SK-N-SH treated with all-trans-retinoic acid at 6 μM for 48 hours (cell line): ENCODE data around the gene CST11.

ENCODE experiments used
- ATAC-seq: fragments of 200-7000 bp; cut with Tn5 transposase; 3 replicates; pipeline ENCODE4 v1.9.1; 2020; ENCODE audit warnings: mild to moderate bottlenecking, moderate library complexity
- ARNTL ChIP-seq: fragments of 450-650 bp; formaldehyde crosslinking; IDR thresholded peaks from 2 replicates; pipeline ENCODE4 v1.5.0; 2020; ENCODE audit warnings: low read depth, mild to moderate bottlenecking, moderate library complexity, borderline replicate concordance
- BACH2 ChIP-seq: fragments of 250-450 bp; sonication (Bioruptor Pico); IDR thresholded peaks from 2 replicates; pipeline ENCODE4 v1.9.0; 2021; ENCODE audit warnings: mild to moderate bottlenecking, borderline replicate concordance
- CREB5 ChIP-seq: fragments of 250-450 bp; sonication (Bioruptor Pico); IDR thresholded peaks from 2 replicates; pipeline ENCODE4 v1.5.1; 2020; ENCODE audit warnings: low read depth, mild to moderate bottlenecking, moderate library complexity
- CSDC2 ChIP-seq: fragments of 250-450 bp; sonication (Bioruptor Pico); IDR thresholded peaks from 2 replicates; pipeline ENCODE4 v1.5.0; 2020; ENCODE audit warnings: mild to moderate bottlenecking, moderate library complexity
- CSRNP3 ChIP-seq: fragments of 250-450 bp; sonication (Bioruptor Pico); IDR thresholded peaks from 2 replicates; pipeline ENCODE4 v1.5.1; 2021; ENCODE audit warnings: mild to moderate bottlenecking, moderate library complexity
- ESRRG ChIP-seq: fragments of 250-450 bp; sonication (Bioruptor Pico); IDR thresholded peaks from 2 replicates; pipeline ENCODE4 v1.6.1; 2021; ENCODE audit warnings: mild to moderate bottlenecking
- GLIS3 ChIP-seq: fragments of 250-450 bp; sonication (Bioruptor Pico); IDR thresholded peaks from 2 replicates; pipeline ENCODE4 v1.5.0; 2020; ENCODE audit warnings: mild to moderate bottlenecking, moderate library complexity
- ISL1 ChIP-seq: fragments of 250-450 bp; sonication (Bioruptor Pico); IDR thresholded peaks from 2 replicates; pipeline ENCODE4 v2.1.2; 2022; ENCODE audit warnings: mild to moderate bottlenecking, moderate library complexity
- OSR1 ChIP-seq: fragments of 250-450 bp; sonication (Bioruptor Pico); IDR thresholded peaks from 2 replicates; pipeline ENCODE4 v1.8.0; 2022; ENCODE audit warnings: moderate library complexity, mild to moderate bottlenecking, inconsistent platforms
- PATZ1 ChIP-seq: fragments of 250-450 bp; sonication (Bioruptor Pico); IDR thresholded peaks from 2 replicates; pipeline ENCODE4 v1.8.0; 2020; ENCODE audit warnings: mild to moderate bottlenecking, moderate library complexity, borderline replicate concordance
- PPARA ChIP-seq: fragments of 250-450 bp; sonication (Bioruptor Pico); IDR thresholded peaks from 2 replicates; pipeline ENCODE4 v1.5.0; 2020; ENCODE audit warnings: mild to moderate bottlenecking, borderline replicate concordance
- RARB ChIP-seq: fragments of 250-450 bp; sonication (Bioruptor Pico); IDR thresholded peaks from 2 replicates; pipeline ENCODE4 v1.8.0; 2021; ENCODE audit warnings: mild to moderate bottlenecking, moderate library complexity
- SNAI2 ChIP-seq: fragments of 250-450 bp; sonication (Bioruptor Pico); IDR thresholded peaks from 2 replicates; pipeline ENCODE4 v1.5.0; 2020; ENCODE audit warnings: mild to moderate bottlenecking, moderate library complexity
- TCF4 ChIP-seq: fragments of 250-450 bp; sonication (Bioruptor Pico); IDR thresholded peaks from 2 replicates; pipeline ENCODE4 v1.8.0; 2021; ENCODE audit warnings: mild to moderate bottlenecking, moderate library complexity, borderline replicate concordance
- TOX ChIP-seq: fragments of 250-450 bp; sonication (Bioruptor Pico); IDR thresholded peaks from 2 replicates; pipeline ENCODE4 v1.8.0; 2021; ENCODE audit warnings: mild to moderate bottlenecking, moderate library complexity, borderline replicate concordance
- ZFP3 ChIP-seq: fragments of 250-450 bp; sonication (Bioruptor Pico); IDR thresholded peaks from 2 replicates; pipeline ENCODE4 v1.5.0; 2020; ENCODE audit warnings: mild to moderate bottlenecking, moderate library complexity
- ZFP30 ChIP-seq: fragments of 450-650 bp; formaldehyde crosslinking; IDR thresholded peaks from 2 replicates; pipeline ENCODE4 v1.5.0; 2022; ENCODE audit warnings: mild to moderate bottlenecking, moderate library complexity
- ZNF565 ChIP-seq: fragments of 450-650 bp; formaldehyde crosslinking; conservative IDR thresholded peaks from 2 replicates; pipeline ENCODE4 v1.5.0; 2020; ENCODE audit warnings: low read depth, mild to moderate bottlenecking, moderate library complexity
- ZNF70 ChIP-seq: fragments of 450-650 bp; formaldehyde crosslinking; IDR thresholded peaks from 2 replicates; pipeline ENCODE4 v1.5.0; 2020; ENCODE audit warnings: mild to moderate bottlenecking, moderate library complexity
- ZNF8 ChIP-seq: fragments of 450-650 bp; formaldehyde crosslinking; IDR thresholded peaks from 2 replicates; pipeline ENCODE4 v1.5.0; 2020; ENCODE audit warnings: mild to moderate bottlenecking, moderate library complexity
- TF ChIP-seq, protein P1 (sequence below): fragments of 250-450 bp; sonication (Bioruptor Pico); IDR thresholded peaks from 2 replicates; pipeline ENCODE4 v1.5.0; 2020; ENCODE audit warnings: mild to moderate bottlenecking, moderate library complexity

Gene CST11

GRCh38 chr20:23446505-23446904 is 6.2 kb downstream of the CST11 start:
- ATAC-seq: peak; percentile 85
- TF ChIP-seq ESRRG (no peak), PPARA (CRISPR knock-in tag) (no peak), ISL1 (no peak), TOX (CRISPR knock-in tag) (no peak), ZFP30 (CRISPR knock-in tag) (no peak), RARB (CRISPR knock-in tag) (no peak), BACH2 (CRISPR knock-in tag) (no peak), CSRNP3 (CRISPR knock-in tag) (no peak), TCF4 (CRISPR knock-in tag) (no peak)

DNA sequence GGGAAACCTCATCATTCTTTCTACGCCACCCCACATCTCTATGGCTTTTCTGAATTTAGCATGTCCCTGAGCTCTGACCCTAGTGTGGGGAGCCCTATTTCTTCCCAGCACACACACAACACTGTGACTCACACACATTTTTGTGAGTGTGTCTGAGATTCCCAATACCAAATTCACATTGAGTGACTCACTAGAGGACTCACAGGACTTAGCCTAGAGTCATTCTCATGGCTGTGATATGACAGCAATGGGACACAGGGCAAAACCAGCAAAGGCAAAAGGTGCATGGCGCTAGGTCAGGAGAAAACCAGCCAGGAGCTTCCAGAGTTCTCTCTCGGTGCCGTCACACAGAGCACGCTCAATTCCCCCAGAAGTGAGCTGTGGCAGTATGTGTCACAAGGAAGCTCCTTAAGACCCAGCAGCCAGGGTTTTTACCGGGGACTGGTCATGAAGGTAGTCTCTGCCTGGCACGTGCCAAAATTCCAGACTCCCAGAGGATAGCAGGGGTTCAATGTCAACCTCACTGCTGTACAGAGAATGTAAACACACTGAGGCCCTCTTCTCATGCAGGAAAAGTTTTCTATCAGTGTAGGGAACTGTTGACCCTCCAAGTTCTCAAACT is 7.0 kb downstream of the CST11 start:
- ATAC-seq: no peak; the same call in 1 of the 3 replicates
- TF ChIP-seq ARNTL (CRISPR knock-in tag) (no peak), PATZ1 (CRISPR knock-in tag) (no peak), RARB (CRISPR knock-in tag) (no peak), ZNF565 (CRISPR knock-in tag) (no peak), BACH2 (CRISPR knock-in tag) (no peak), ZFP30 (CRISPR knock-in tag) (no peak), ZNF8 (no peak), CSDC2 (CRISPR knock-in tag) (no peak), ZFP3 (CRISPR knock-in tag) (no peak), GLIS3 (CRISPR knock-in tag) (no peak)

GRCh38 chr20:23444859-23445258 is 7.8 kb downstream of the CST11 start:
- TF ChIP-seq SNAI2 (CRISPR knock-in tag) (no peak), CSDC2 (CRISPR knock-in tag) (no peak), ISL1 (no peak), CSRNP3 (CRISPR knock-in tag) (no peak), ZNF70 (CRISPR knock-in tag) (no peak), OSR1 (CRISPR knock-in tag) (no peak), ARNTL (CRISPR knock-in tag) (no peak), CREB5 (CRISPR knock-in tag) (no peak), GLIS3 (CRISPR knock-in tag) (no peak), TOX (CRISPR knock-in tag) (no peak), ZNF565 (CRISPR knock-in tag) (no peak), BACH2 (CRISPR knock-in tag) (no peak), PPARA (CRISPR knock-in tag) (no peak), ZNF8 (no peak)
- TF ChIP-seq, protein P1, sequence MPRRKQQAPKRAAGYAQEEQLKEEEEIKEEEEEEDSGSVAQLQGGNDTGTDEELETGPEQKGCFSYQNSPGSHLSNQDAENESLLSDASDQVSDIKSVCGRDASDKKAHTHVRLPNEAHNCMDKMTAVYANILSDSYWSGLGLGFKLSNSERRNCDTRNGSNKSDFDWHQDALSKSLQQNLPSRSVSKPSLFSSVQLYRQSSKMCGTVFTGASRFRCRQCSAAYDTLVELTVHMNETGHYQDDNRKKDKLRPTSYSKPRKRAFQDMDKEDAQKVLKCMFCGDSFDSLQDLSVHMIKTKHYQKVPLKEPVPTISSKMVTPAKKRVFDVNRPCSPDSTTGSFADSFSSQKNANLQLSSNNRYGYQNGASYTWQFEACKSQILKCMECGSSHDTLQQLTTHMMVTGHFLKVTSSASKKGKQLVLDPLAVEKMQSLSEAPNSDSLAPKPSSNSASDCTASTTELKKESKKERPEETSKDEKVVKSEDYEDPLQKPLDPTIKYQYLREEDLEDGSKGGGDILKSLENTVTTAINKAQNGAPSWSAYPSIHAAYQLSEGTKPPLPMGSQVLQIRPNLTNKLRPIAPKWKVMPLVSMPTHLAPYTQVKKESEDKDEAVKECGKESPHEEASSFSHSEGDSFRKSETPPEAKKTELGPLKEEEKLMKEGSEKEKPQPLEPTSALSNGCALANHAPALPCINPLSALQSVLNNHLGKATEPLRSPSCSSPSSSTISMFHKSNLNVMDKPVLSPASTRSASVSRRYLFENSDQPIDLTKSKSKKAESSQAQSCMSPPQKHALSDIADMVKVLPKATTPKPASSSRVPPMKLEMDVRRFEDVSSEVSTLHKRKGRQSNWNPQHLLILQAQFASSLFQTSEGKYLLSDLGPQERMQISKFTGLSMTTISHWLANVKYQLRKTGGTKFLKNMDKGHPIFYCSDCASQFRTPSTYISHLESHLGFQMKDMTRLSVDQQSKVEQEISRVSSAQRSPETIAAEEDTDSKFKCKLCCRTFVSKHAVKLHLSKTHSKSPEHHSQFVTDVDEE (CRISPR knock-in tag): no peak

More at GRCh38 chr20:23444859-23445258, 7.8 kb downstream of the CST11 start:
- ATAC-seq: no peak
